HG03064 (cell line): ENCODE results near the gene KCNMA1.
"Not testable (repeated sequence)": the region's sequence is repeated elsewhere in the genome, so short reads cannot be mapped to it uniquely, and the experiment has no call there.

Experiments used
- ATAC-seq: cut with Tn5 transposase; IDR thresholded peaks from one replicate; pipeline ENCODE4 v1.9.1; 2021; ENCODE audit warnings: low read depth; ENCODE audit not compliant: unreplicated experiment

KCNMA1 gene

GRCh38 chr10:77406764-77407430, 230.7 kb downstream of the KCNMA1 start:
- ATAC-seq, result no peak

GRCh38 chr10:77405771-77406241, 231.8 kb downstream of the KCNMA1 start:
- ATAC-seq, result no peak

- no peak for ATAC-seq
These were observed 232.8 kb downstream of the KCNMA1 start for GRCh38 chr10:77404810-77405209.

- ATAC-seq, result no peak
These were observed 233.8 kb downstream of the KCNMA1 start for GRCh38 chr10:77403761-77404160.

GRCh38 chr10:77401683-77402082, 235.9 kb downstream of the KCNMA1 start:
- ATAC-seq, result no peak

- no peak for ATAC-seq
These were observed 237.6 kb downstream of the KCNMA1 start for GRCh38 chr10:77400033-77400432.

GRCh38 chr10:77398986-77399755, 238.4 kb downstream of the KCNMA1 start:
- ATAC-seq, result no peak

GRCh38 chr10:77398558-77398957, 239.1 kb downstream of the KCNMA1 start:
- no peak for ATAC-seq

- ATAC-seq, result no peak
These were observed 240.5 kb downstream of the KCNMA1 start for GRCh38 chr10:77397103-77397502.

GRCh38 chr10:77396290-77396689, 241.3 kb downstream of the KCNMA1 start:
- no peak for ATAC-seq

- ATAC-seq, result no peak
These were observed 243.6 kb downstream of the KCNMA1 start for GRCh38 chr10:77393821-77394501.

GRCh38 chr10:77393411-77393810, 244.2 kb downstream of the KCNMA1 start:
- ATAC-seq, result no peak

- no peak for ATAC-seq
These were observed 244.8 kb downstream of the KCNMA1 start for GRCh38 chr10:77392851-77393250.

- ATAC-seq, result no peak
These were observed 245.3 kb downstream of the KCNMA1 start for GRCh38 chr10:77392236-77392721.

- ATAC-seq, result no peak
These were observed 245.9 kb downstream of the KCNMA1 start for GRCh38 chr10:77391605-77392235.

GRCh38 chr10:77390481-77390891, 247.1 kb downstream of the KCNMA1 start:
- no peak for ATAC-seq

- no peak for ATAC-seq
These were observed 249.0 kb downstream of the KCNMA1 start for GRCh38 chr10:77388571-77389100.

GRCh38 chr10:77387701-77388100, 249.9 kb downstream of the KCNMA1 start:
- not testable (repeated sequence) for ATAC-seq

GRCh38 chr10:77387247-77387646, 250.4 kb downstream of the KCNMA1 start:
- ATAC-seq, result no peak

GRCh38 chr10:77386838-77387237, 250.8 kb downstream of the KCNMA1 start:
- no peak for ATAC-seq
